Measurements from ENCODE around the gene CELSR2. TPM values are rescaled to one million over a fixed set of nuclear protein-coding genes. Genes with fewer than 3 reads are reported as not detected.

CELSR2 gene
- total and polyA plus RNA-seq, 2 experiments from 2014 or later = 11.2 to 35.1 TPM

DNA sequence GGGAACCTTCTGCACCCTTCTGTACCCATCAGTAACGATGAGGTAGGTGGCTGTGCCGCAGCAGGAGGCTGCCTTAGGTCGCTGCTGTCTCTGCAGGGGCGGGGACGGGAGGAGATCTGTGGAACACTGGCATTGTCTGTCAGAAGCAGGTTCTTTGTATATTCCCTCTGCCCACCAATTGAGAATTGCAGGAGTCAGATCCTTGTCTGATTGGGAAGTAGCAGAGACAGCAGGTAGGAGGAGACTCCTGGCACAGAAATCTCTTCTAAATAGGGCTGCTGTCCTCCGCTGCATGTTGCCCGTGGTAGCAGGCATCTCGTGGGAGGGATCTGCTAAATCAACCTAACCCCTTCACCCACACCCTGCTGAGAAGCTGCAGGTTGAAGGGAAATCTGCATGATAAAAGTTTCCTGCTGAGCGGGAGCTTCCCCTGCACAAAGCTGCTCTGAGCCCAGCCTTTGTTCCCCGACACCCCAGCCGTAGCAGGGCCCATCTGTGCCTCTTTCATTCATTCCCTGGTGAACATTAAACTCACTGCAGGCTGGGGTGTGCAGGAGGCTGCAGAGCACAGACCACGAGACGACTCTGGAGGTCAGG is 19.7 kb upstream of the CELSR2 start (continued):
- TF ChIP-seq ZNF114 (CRISPR knock-in tag; IDR thresholded peaks at IDR 0.05) (no peak; the same call in 1 of the 2 replicates), EZH2phosphoT487 (IDR thresholded peaks at IDR 0.05; ENCODE audit: unreplicated experiment) (no peak)

GRCh38 chr1:109231066-109231465 is 18.3 kb upstream of the CELSR2 start:
- Mint-ChIP-seq H3K27ac (peak overlapping the region; percentile 85), H3K4me1 (peaks cover 44% of the 10 kb centered on the region), H3K9me3 (no peaks in the 10 kb centered on the region), H3K27me3 (ENCODE audit: insufficient read depth, low read depth, poor library complexity) (peaks cover 7% of the 10 kb centered on the region), H3K36me3 (ENCODE audit: low read depth) (peaks cover 82% of the 10 kb centered on the region), H3K4me3 (peak overlapping the region; percentile 43; the same call in 1 of the 3 replicates)
- H3K79me2 ChIP-seq (replicated peaks; ENCODE audit: insufficient read depth) = peaks cover 6% of the 10 kb centered on the region; the same call in 1 of the 2 replicates
- no peaks in the 10 kb centered on the region; the same call in 1 of the 2 replicates for H4K20me1 ChIP-seq (replicated peaks; ENCODE audit: insufficient read depth)
- peaks cover 38% of the 10 kb centered on the region for H3K4me1 ChIP-seq (ENCODE audit: insufficient read depth)
- DNase-seq (ENCODE audit: low spot score) (no peak), ATAC-seq (no peak)
- H3K27ac ChIP-seq (ENCODE audit: low read depth) = peak overlapping the region; percentile 64
- no peaks in the 10 kb centered on the region for H3K9me2 ChIP-seq (ENCODE audit: insufficient read depth)
- H2AFZ ChIP-seq = no peak overlapping the region
- no peak overlapping the region for H3K4me3 ChIP-seq
- H3F3A ChIP-seq (replicated peaks; ENCODE audit: low read depth) = peaks cover 23% of the 10 kb centered on the region
- H3K4me2 ChIP-seq = no peak overlapping the region
- TF ChIP-seq EZH2 (IDR thresholded peaks at IDR 0.05; ENCODE audit: low read depth, unreplicated experiment) (no peak), NANOG (IDR thresholded peaks at IDR 0.05; ENCODE audit: borderline replicate concordance) (no peak), JUNB (IDR thresholded peaks at IDR 0.05; ENCODE audit: unreplicated experiment) (no peak), ZNF462 (CRISPR knock-in tag; IDR thresholded peaks at IDR 0.05) (no peak)
- TF ChIP-seq, protein P1, sequence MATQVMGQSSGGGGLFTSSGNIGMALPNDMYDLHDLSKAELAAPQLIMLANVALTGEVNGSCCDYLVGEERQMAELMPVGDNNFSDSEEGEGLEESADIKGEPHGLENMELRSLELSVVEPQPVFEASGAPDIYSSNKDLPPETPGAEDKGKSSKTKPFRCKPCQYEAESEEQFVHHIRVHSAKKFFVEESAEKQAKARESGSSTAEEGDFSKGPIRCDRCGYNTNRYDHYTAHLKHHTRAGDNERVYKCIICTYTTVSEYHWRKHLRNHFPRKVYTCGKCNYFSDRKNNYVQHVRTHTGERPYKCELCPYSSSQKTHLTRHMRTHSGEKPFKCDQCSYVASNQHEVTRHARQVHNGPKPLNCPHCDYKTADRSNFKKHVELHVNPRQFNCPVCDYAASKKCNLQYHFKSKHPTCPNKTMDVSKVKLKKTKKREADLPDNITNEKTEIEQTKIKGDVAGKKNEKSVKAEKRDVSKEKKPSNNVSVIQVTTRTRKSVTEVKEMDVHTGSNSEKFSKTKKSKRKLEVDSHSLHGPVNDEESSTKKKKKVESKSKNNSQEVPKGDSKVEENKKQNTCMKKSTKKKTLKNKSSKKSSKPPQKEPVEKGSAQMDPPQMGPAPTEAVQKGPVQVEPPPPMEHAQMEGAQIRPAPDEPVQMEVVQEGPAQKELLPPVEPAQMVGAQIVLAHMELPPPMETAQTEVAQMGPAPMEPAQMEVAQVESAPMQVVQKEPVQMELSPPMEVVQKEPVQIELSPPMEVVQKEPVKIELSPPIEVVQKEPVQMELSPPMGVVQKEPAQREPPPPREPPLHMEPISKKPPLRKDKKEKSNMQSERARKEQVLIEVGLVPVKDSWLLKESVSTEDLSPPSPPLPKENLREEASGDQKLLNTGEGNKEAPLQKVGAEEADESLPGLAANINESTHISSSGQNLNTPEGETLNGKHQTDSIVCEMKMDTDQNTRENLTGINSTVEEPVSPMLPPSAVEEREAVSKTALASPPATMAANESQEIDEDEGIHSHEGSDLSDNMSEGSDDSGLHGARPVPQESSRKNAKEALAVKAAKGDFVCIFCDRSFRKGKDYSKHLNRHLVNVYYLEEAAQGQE (IDR thresholded peaks at IDR 0.05; ENCODE audit: unreplicated experiment) = no peak
- no peaks in the 10 kb centered on the region for H3K27me3 ChIP-seq (ENCODE audit: insufficient read depth)
- H3K36me3 ChIP-seq (ENCODE audit: insufficient read depth) = peaks cover 39% of the 10 kb centered on the region
